RKO (cell line): ENCODE results near the gene KCNQ4.

Source experiments
- DNase-seq: peaks from one replicate; pipeline ENCODE4 v3.0.0-alpha.2; 2016; ENCODE audit warnings: low spot score

The KCNQ4 gene

GRCh38 chr1:40777224-40777970, 6.2 kb upstream of the KCNQ4 start:
- DNase-seq: no peak

DNA sequence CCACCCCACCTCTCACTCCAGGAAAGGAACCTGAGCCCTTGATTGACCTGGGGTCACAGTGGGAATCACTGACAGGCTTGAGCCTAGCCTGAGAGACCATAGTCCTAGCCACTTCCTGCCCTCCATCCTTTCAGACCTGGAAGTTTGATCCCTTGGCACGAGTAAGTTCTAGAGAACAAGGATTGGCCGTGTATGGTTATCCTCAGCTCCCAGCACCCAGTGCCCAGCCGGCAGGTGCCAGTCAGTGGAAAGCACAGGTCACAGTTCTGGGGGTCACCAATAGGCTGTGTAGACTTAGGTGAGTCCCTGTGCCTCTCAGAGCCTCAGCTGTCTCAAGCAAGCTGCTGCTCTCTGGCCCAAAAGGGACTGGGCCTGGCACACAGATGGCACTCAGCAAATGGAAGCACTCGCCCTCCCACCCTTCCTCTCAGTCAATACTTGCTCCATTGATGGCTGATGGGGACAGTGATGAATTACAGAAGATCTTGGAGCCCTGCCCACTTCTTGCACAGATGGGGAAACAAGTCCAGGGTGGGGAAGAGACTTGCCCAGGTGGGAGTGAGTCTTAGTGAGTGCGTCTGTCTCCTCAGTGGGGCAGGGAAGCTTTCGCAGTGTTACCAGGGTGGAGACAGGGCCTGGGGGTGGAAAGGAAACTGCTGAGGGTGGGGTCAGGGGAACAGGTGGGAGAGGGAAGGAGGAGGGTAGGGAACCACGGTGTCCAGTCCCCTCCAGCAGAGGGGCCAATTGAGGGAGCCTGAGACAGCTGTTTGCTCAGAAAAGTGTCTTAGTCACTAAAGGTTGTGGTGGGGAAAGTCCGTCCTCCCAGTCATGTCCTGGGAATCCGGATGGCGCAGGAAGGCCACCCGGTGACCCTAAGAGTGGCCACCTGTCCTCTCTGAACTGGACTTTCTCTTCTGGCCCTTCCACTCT, 2.6 kb upstream of the KCNQ4 start:
- no peak for DNase-seq

DNA sequence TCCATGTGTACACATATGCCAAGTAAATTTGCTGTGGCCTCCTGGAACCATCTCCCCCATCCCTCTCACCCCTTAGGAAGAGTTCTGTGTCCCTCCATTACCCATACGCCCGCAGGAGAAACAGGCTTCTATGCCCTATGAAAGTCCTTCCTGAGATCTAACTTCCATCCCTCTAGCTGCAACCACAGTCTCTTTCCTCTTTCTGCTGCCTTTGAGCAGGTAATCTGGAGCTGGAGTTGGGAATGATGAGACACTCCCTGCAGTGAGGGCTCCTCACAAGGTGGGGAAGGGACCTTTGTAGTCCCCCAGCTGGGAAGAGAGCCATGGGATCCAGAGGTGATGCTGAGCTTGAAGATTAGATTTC, 2.0 kb upstream of the KCNQ4 start:
- DNase-seq: no peak

DNA sequence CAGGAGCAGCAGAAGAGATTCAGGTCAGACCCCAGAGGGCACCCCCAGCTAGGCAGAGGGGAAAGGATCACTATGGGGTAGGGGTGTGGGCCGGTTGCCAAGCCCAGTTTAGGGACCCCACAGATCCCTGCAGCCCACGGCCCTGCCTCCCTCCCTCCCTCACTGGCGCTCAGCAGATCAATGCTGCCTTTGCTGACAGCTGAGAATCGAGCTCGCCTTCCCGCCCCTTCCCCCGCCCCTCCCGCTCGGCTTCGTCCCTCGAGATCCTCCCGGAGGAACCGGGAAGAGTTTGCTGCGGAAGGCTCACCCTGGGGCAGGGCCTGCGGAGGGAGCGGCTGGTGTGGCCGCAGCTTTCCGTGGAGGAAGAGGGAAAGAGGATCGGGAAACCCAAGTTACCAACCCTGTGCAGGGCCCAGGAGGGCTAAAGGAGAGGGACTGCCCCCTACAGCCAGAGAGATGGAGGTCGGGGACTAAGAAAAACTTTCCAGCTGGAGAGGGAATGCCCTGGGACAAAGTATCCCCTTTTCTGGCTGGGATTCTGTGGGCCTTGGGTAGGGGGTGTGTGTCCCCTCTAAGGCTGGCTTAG, 1.1 kb upstream of the KCNQ4 start:
- DNase-seq: no peak

DNA sequence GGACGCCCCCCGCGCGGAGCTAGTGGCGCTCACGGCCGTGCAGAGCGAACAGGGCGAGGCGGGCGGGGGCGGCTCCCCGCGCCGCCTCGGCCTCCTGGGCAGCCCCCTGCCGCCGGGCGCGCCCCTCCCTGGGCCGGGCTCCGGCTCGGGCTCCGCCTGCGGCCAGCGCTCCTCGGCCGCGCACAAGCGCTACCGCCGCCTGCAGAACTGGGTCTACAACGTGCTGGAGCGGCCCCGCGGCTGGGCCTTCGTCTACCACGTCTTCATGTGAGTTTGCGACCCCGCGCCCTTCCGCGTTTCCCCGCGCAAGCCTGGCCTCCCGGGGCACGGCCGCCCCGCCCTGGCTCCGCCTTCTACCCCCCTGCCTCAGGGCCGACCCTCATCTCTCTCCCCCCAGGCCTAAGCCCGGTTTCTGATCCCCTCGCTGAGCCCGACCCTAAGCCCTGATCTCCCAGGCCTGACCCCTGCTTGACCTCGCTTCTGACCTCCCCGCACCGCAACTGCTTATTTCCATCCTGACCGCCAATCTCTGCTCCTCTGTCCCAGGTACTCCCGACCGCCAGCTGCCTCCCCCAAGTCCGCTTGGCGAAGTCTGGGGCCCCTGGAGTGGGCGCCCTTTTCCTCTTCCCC, 669 bp downstream of the KCNQ4 start:
- DNase-seq: peak; percentile 37

- no peak for DNase-seq
Measured at GRCh38 chr1:40784771-40785151, 1.2 kb downstream of the KCNQ4 start.

GRCh38 chr1:40785446-40785845, 1.9 kb downstream of the KCNQ4 start:
- no peak for DNase-seq

DNA sequence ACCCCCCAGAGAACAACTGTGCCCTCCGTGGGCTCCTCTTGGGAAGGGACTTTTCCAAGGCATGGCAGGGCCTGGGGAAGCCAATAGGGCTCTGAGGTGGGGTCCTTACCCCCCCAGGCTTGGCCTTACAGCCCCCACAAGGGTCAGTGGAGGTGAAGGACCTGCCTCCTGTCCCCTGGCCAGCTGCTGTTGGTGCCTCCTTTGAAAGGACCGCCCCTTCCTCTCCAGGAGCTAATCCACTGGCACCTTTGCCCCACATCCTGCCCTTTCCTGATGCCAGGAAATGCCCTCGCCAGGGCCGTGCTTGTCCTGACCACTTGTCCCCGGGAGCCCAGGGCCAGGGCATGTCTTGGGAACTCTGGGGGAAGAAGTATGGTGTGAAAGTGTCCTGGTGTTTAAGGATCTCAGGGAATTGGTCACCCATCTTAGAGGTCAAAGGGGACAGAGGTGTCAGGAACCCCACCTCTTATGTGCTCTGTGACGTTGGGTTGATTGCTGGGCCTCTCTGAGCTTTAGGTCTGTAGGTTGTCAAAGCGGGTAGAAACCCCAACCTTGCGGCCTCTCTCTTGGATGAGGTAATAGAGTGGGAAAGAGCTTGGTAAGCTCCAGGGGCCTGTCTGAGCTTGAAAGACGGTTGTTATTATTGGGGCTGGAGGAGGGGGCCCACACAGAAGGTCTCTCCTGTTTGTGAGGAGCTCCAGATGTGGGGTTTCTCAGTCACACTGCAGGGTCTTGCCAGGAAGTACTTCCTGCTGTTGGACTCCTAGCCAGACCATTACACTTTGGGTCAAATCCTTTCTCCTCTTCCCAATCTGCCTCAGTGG, 2.8 kb downstream of the KCNQ4 start:
- no peak for DNase-seq

GRCh38 chr1:40786995-40787705, 3.6 kb downstream of the KCNQ4 start:
- DNase-seq: no peak

DNA sequence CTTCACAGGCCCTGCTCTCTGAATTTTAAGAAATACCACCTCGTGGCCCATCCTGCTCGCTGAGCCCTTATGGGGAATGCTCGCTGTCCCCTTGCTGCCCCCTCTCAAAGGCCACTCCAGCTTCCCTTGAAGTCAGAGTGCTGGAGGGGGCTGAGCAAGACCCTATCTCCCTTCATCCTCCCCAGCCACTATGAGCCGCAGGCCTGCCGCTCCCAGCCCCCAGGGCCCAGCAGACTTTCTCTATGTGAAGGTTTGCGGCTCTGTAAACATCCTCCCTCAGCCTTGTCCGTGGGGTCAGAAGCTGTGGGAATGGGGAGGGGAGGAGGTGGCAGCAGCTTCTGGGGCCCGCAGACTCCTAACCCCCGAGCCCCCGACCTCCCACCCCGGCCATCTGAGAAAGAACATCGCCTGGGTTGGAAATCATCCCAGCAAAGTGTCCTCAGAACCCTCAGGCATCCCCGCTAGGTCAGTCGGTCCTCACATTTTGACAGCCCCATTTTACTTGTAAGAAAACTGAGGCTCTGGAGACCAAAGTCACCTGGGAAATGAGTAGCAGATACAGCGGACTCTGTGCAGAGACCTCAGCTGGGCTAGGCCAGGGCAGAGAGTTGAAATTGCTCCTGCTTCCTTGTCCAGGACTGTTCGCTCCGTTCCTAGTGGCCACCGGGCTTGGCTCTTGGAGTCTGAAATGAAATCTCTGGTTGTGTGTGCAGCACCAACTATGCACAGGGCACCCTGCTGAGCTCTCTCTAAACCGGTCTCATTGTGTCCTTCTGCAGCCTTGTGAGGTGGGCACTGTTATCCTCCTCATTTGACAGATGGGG, 4.4 kb downstream of the KCNQ4 start:
- no peak for DNase-seq

DNA sequence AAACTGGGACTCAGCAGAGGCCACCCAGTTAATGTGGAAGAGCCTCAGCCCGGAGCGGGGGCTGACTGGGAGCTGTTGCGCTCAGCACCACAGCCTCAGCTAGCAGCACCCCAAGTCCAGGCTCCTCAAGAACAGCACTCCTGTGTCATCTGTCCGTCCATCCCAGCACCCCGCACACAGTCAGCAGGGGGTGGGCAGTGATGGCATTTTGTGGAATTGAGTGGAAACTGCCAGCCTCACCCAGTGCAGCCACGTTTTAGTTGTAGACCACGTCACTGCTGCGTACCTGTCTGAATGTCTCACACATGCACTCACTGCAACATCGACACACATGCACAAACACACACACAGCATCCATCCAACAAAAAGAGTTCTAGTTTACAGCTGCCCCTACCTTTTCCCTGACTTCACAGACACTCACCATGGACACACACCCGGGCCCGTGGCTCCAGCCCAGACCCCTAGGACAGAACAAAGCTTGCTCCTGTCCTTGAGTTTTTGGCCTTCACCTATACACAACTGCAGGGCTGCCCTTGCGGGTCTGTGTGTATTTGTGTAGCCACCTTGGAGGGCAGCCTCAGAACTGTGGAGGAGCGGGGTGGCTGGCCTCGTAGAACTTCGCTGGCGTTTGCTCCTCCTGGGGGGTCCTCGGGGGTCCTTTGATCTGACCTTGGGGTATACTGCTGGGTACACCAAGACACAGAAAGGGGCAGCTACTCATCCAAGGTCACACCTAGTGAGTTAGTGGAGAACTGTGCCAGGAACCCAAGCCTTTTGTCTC, 5.2 kb downstream of the KCNQ4 start:
- no peak for DNase-seq

GRCh38 chr1:40789342-40789598, 5.7 kb downstream of the KCNQ4 start:
- no peak for DNase-seq

GRCh38 chr1:40789661-40790430, 6.3 kb downstream of the KCNQ4 start:
- no peak for DNase-seq

DNA sequence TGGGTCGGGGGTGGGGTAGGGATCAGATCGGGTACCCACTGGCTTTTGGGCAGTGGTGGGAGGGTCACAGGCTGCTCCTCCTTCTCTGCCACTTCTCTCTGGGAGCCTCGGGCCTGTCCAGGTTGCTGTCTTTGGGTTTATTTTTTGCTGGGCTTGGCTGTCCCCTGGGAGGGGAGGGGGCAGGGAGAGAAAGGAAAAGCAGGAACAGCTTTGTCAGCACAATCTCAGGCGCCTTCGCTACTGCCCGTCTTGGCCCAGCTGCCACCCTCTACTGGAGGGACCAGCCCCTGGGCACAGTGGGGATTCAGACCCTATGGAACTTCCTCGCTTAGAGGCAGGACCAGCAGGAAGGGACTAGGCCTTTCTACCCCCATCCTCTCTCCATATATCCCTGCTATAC, 8.4 kb downstream of the KCNQ4 start:
- no peak for DNase-seq

DNA sequence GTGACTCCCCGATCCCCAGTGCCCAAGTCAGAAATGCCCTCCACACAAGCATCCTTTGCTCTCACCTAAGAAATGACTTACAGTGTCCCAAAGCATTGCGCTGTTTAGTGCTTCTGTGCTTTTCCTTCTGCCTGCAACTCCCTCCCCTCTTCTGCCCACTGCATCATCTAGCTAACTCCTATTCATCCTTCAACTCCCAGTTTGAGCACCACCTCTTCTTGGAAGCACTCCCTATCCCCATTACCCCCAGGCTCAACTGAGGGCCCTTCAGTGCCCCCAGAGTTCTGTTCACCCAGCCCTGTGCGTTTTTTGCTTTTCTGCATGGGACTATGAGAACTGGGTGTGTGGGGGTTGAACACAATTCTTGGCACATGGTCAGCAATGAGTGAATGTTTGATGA, 10.0 kb downstream of the KCNQ4 start:
- no peak for DNase-seq

DNA sequence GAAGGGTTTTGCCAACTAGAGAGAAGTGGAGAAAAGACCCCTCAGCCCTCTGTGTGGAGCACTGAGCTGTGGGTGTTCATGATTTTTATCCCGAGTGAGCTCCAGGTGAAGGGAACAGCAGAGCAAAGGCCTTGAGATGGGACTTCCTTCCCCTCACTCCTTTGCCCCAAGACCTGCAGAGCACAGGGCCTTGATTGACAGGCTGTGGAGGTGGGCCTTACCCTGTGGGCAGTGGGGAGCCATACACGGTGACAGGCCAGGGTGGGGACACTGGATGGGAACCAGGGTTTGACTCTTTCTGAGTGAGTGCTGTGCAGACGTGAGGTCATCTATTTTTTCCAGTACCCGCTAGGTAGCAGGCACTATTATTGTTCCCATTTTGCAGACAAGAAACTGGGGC, 10.5 kb downstream of the KCNQ4 start:
- no peak for DNase-seq

GRCh38 chr1:40794974-40795715, 11.6 kb downstream of the KCNQ4 start:
- no peak for DNase-seq
